DND-41 (cell line): ENCODE results near the gene VWF.

Source experiments
- EZH2 ChIP-seq: IDR thresholded peaks from 3 replicates; pipeline ENCODE4 v1.6.1; 2012; ENCODE audit warnings: borderline replicate concordance, low read depth, mild to moderate bottlenecking, moderate library complexity, low read length, inconsistent platforms; ENCODE audit not compliant: severe bottlenecking
- TF ChIP-seq, protein P1 (sequence below): IDR thresholded peaks from 2 replicates; pipeline ENCODE4 v1.5.1; 2012; ENCODE audit warnings: borderline replicate concordance, low read length, moderate library complexity, mild to moderate bottlenecking; ENCODE audit not compliant: poor library complexity, severe bottlenecking; ENCODE audit errors: extremely low read depth

DNA sequence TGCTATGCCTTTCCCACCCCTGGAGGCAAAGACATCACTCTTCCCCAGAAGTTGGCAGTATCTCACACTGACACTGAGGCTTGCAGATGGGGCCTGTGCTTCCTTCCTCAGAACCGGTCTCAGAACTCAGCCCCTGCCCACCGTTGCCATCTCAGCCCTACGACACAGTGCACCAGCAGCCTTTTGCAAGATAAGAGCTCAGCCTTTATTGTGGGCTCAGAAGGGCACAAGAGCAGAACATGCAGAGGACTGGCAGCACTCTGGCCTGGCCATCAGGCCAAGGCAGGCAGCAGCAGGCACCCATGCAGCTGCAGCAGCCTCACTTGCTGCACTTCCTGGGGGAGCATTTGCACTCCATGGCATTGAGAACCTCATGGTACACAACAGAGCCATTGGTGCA lies 175.8 kb downstream of the VWF start:
- TF ChIP-seq, protein P1, sequence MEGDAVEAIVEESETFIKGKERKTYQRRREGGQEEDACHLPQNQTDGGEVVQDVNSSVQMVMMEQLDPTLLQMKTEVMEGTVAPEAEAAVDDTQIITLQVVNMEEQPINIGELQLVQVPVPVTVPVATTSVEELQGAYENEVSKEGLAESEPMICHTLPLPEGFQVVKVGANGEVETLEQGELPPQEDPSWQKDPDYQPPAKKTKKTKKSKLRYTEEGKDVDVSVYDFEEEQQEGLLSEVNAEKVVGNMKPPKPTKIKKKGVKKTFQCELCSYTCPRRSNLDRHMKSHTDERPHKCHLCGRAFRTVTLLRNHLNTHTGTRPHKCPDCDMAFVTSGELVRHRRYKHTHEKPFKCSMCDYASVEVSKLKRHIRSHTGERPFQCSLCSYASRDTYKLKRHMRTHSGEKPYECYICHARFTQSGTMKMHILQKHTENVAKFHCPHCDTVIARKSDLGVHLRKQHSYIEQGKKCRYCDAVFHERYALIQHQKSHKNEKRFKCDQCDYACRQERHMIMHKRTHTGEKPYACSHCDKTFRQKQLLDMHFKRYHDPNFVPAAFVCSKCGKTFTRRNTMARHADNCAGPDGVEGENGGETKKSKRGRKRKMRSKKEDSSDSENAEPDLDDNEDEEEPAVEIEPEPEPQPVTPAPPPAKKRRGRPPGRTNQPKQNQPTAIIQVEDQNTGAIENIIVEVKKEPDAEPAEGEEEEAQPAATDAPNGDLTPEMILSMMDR = no peak
- no peak for TF ChIP-seq EZH2
